LNCAP (cell line): Measurements from ENCODE around the gene FGF11.

Experiments
- CTCF ChIP-seq: fragments of 450-650 bp; IDR thresholded peaks from 2 replicates; pipeline ENCODE4 v1.5.1; 2017; ENCODE audit warnings: mild to moderate bottlenecking

FGF11 gene

DNA sequence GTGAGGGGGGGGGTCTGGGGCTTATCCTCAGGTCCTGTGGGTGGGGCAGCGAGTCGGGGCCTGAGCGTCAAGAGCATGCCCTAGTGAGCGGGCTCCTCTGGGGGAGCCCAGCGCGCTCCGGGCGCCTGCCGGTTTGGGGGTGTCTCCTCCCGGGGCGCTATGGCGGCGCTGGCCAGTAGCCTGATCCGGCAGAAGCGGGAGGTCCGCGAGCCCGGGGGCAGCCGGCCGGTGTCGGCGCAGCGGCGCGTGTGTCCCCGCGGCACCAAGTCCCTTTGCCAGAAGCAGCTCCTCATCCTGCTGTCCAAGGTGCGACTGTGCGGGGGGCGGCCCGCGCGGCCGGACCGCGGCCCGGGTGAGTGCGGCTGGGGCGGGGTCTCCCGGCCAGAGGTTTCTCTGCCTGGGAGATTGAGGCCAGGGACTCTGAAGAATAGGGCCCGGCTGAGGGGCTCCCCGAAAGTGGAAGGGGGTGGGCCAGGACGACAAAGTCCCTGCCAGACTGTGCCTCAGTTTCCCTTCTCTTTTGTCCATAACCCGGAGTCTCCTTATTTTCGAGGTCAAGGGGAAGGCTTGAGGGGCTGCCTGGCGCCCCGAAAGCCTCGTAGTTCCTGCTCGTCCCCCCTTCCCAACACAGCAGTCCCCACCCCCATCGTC lies at the start of gene FGF11:
TSS of gene FGF11 (plus strand) at position 51 of the 651 bp plus-strand sequence. CDS start at position 160, 109 bp downstream.
- no peak for TF ChIP-seq CTCF

DNA sequence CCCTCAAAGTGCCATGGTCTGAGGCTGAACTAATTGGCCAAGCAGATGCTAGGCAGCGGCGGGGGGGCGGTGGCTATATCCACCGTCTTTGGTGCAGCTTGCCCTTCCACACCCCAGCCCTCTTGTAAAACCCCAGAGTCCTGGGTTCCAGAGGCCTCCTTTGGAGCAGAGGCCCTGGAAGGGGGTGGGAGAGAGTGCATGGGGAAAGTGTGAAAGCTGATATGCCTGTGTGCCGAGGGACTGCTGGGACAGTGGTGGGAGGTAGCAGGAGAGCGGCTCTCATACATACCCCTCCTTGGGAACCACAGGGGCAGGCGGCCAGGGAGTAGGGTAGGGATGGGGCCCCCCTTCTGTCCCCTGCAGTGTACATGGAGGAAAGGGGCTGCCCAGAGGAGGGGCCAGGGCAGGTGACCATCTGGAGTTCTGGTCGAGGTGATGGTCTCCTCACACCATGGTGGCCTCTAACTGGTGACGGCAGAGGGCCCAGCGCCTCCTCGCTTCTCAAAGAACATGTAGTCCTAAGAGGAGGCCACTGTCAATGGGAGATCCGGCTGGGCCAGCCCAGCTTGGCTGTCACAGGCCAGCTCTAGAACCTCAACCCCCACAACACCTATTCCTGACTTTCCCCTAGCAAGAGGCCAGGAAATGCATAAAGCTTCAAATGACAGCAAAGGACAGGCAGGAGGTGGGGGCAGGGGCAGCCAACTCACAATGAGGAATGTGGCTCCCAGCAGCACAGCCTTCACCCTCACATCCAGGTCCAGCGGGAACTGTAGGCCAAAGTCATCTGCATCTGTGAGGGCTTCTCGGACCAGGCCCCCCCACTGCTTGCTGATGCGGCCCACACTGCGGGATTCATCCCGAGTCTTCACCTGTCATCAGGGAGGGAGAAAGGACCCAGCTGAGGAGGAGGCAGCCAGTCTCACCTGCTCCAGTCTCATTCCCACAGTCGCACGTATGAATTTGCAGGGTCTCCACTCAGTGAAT lies 49.1 kb upstream of the FGF11 start:
- no peak for TF ChIP-seq CTCF

GRCh38 chr17:7391307-7391706 lies 48.0 kb upstream of the FGF11 start:
- no peak for TF ChIP-seq CTCF

DNA sequence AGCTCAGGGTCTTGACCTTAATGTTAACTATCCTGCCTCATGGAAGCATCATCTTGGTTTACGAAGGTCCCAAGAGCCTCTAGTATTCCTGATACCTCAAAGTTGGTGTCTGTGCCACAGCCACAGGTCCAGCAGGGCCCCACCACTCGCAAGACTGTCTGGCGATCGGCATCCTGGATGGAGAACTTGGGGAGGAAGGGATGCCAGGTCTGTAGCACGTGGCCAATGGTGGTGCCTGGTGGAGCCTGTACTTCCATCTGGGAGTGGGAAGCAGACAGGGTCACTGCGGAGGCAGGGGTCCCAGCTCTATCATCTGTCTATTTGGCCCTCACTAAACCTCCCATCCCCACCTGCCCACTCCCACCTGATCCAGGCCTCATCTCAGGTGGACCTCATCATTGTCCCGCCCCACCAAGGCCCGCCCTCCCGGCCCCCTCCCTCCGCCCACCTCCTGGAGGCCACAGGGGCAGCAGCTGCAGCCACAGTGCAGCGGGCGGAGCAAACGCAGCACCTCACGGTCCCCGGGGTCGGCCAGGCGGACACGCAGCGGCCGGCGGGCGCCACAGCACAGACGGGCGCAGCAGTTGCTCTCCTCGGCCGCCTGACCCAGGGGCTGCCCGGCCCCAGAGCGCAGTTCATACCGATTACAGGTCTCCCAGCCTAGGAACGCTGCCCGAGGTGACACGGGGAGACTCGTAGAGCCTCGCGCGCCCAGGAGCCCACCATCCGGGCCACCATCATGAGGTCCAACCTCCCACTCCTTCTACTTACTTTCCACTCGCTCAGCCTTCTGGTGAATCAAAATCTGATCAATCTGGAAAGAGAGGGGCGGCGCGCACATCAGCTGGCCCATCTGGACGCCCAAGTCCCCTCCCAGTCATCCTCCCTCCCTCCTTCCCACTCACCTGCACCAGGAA lies 46.4 kb upstream of the FGF11 start:
- no peak for TF ChIP-seq CTCF

DNA sequence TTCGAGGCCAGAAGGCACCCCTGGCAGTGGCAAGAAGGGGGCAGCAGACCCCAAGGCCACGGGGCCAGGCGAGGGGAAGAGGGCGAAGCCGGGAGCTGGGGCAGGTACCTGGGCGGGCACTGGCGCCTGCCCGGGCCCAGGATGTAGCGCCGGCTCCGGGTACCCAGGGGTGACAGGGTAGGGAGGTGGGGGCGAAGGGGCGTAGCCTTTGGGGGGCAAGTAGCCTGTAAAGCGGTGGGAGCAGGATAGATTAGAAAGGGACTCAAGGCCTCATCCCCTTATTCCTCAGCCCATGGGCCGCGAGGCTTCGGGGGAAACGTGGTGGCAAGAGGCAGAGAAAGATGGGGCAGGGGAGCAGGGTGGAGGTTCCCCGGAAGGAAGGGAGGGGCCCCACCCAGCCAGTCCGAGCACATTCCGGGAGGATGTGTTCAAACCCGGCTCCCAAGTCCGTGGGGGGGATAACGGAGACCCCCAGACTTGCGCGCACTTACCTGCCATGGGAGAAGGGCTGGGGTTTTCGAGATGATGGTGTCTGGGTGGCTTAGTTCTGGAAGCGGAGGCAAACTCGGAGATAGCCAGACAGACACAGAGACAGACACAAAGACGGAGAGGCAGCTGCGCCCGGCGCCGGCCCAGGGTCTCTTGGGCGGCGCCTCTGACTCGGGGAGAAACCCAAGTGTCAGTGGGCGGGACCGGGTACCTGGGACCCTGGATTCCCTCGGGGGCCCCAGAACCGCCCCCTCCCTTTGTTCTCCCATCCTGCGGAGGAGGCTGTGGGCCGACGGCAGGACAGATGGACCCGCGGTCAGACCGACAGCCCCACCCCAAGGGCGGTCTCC lies 45.5 kb upstream of the FGF11 start:
- no peak for TF ChIP-seq CTCF

- TF ChIP-seq CTCF = no peak; the same call in 1 of the 2 replicates
Observed at GRCh38 chr17:7394452-7395191, 44.7 kb upstream of the FGF11 start, which contains the start of gene PLSCR3. PLSCR3 (minus strand) TSS chr17:7394525; CDS start chr17:7394110, 415 bp downstream.
